OCI-LY1 (cell line): ENCODE results near the gene GOSR2.

Experiments
- H2AFZ ChIP-seq: fragments of 200-600 bp; sonication (generic), shearing (Covaris generic); 2 replicates; pipeline ENCODE4 v1.6.0; 2014; ENCODE audit warnings: antibody characterized with exemption, mild to moderate bottlenecking, low read length
- H3F3A ChIP-seq: fragments of 200-600 bp; sonication (generic), shearing (Covaris generic); 2 replicates; pipeline ENCODE4 v1.6.0; 2014; ENCODE audit warnings: mild to moderate bottlenecking, antibody characterized with exemption, low read length, moderate library complexity; ENCODE audit not compliant: insufficient read depth
- H3K27ac ChIP-seq: fragments of 200-600 bp; sonication (generic); 2 replicates; pipeline ENCODE4 v1.5.1; 2014; ENCODE audit warnings: low read length, mixed run types, mild to moderate bottlenecking, low read depth; ENCODE audit not compliant: poor library complexity, severe bottlenecking
- H3K27me3 ChIP-seq: fragments of 200-600 bp; sonication (generic); 2 replicates; pipeline ENCODE4 v1.6.0; 2014; ENCODE audit warnings: antibody characterized with exemption, mild to moderate bottlenecking, low read length, moderate library complexity; ENCODE audit not compliant: insufficient read depth
- H3K36me3 ChIP-seq: fragments of 200-600 bp; sonication (generic); 2 replicates; pipeline ENCODE4 v1.6.1; 2014; ENCODE audit warnings: mild to moderate bottlenecking, antibody characterized with exemption, low read length, moderate library complexity, mixed read lengths; ENCODE audit not compliant: insufficient read depth
- H3K4me1 ChIP-seq: fragments of 200-600 bp; sonication (generic); 2 replicates; pipeline ENCODE4 v1.5.1; 2014; ENCODE audit warnings: mild to moderate bottlenecking, low read length, moderate library complexity; ENCODE audit not compliant: insufficient read depth, severe bottlenecking
- H3K4me2 ChIP-seq: fragments of 200-600 bp; sonication (generic), shearing (Covaris generic); 2 replicates; pipeline ENCODE4 v1.6.1; 2014; ENCODE audit warnings: low read length
- H3K4me3 ChIP-seq: fragments of 200-600 bp; sonication (generic); 2 replicates; pipeline ENCODE4 v1.5.1; 2014; ENCODE audit warnings: low read length, low read depth, mild to moderate bottlenecking, mixed read lengths; ENCODE audit not compliant: poor library complexity, severe bottlenecking
- H3K79me2 ChIP-seq: fragments of 200-600 bp; shearing (Covaris generic); 2 replicates; pipeline ENCODE4 v1.6.1; 2016; ENCODE audit warnings: mixed run types, low read length, mixed read lengths; ENCODE audit not compliant: insufficient read depth
- H3K9ac ChIP-seq: fragments of 200-600 bp; sonication (generic), shearing (Covaris generic); 2 replicates; pipeline ENCODE4 v1.6.1; 2014; ENCODE audit warnings: mild to moderate bottlenecking, low read length, mixed read lengths
- H3K9me2 ChIP-seq: fragments of 200-600 bp; sonication (generic), shearing (Covaris generic); 2 replicates; pipeline ENCODE4 v1.6.1; 2014; ENCODE audit warnings: low read depth, mild to moderate bottlenecking, low read length, mixed read lengths
- H3K9me3 ChIP-seq: fragments of 200-600 bp; shearing (Covaris generic); 2 replicates; pipeline ENCODE4 v1.6.1; 2014; ENCODE audit warnings: low read length, mixed read lengths
- H4K20me1 ChIP-seq: fragments of 200-600 bp; sonication (generic), shearing (Covaris generic); 2 replicates; pipeline ENCODE4 v1.6.0; 2016; ENCODE audit warnings: mild to moderate bottlenecking, low read length; ENCODE audit not compliant: insufficient read depth
- CTCF ChIP-seq: fragments of 200-600 bp; sonication (generic), shearing (Covaris generic); IDR thresholded peaks from 2 replicates; pipeline ENCODE4 v1.5.1; 2017; ENCODE audit warnings: mild to moderate bottlenecking, antibody characterized with exemption, low read length, moderate library complexity, mixed read lengths
- EZH2 ChIP-seq: fragments of 200-600 bp; sonication (generic), shearing (Covaris generic); IDR thresholded peaks from 2 replicates; pipeline ENCODE4 v1.8.0; 2017; ENCODE audit warnings: borderline replicate concordance, mixed run types, mild to moderate bottlenecking, antibody characterized with exemption, low read length, moderate library complexity, mixed read lengths

GOSR2 gene

GRCh38 chr17:46888727-46889126, 34.2 kb upstream of the GOSR2 start:
- Histone ChIP-seq H3K9me2 (no peaks in the 10 kb centered on the region), H3K79me2 (no peaks in the 10 kb centered on the region), H3K4me1 (no peaks in the 10 kb centered on the region), H2AFZ (no peak overlapping the region), H3K36me3 (no peaks in the 10 kb centered on the region), H4K20me1 (no peaks in the 10 kb centered on the region), H3F3A (no peaks in the 10 kb centered on the region), H3K9me3 (no peaks in the 10 kb centered on the region), H3K27ac (no peak overlapping the region), H3K27me3 (0 out of 2 replicates have a peak, but pooled peaks cover 4% of the 10 kb centered on the region), H3K4me3 (no peak overlapping the region), H3K4me2 (no peak overlapping the region), H3K9ac (no peak overlapping the region)
- TF ChIP-seq CTCF (no peak), EZH2 (no peak)

DNA sequence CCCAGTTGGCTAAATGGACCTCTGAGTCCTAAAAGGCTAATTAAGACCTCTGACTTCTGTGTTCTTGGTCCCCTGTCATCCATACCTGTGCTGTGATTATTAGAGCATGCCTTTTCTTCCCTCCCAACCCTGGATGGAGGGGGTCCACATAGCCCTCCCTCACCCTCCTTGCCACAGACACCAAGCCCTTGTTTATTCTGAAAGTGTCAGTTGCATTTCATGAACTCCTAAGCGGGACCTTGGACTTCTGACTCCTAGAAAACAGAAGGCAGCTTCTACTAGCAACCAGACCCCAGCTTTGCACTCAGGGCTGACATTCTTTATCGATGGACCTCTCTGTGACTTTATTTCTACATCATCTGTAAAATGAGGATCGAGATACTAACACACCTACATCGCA, 33.4 kb upstream of the GOSR2 start:
- Histone ChIP-seq H3F3A (no peaks in the 10 kb centered on the region), H3K27ac (no peak overlapping the region), H3K36me3 (no peaks in the 10 kb centered on the region), H4K20me1 (no peaks in the 10 kb centered on the region), H3K9me2 (no peaks in the 10 kb centered on the region), H3K4me2 (no peak overlapping the region), H3K27me3 (0 out of 2 replicates have a peak, but pooled peaks cover 4% of the 10 kb centered on the region), H2AFZ (no peak overlapping the region), H3K79me2 (no peaks in the 10 kb centered on the region), H3K9ac (no peak overlapping the region), H3K4me3 (no peak overlapping the region), H3K9me3 (no peaks in the 10 kb centered on the region), H3K4me1 (no peaks in the 10 kb centered on the region)
- no peak for TF ChIP-seq CTCF
- TF ChIP-seq EZH2, result no peak

GRCh38 chr17:46889992-46890564, 32.9 kb upstream of the GOSR2 start:
- Histone ChIP-seq H4K20me1 (no peaks in the 10 kb centered on the region), H3K4me2 (no peak overlapping the region), H3F3A (no peaks in the 10 kb centered on the region), H3K9me3 (no peaks in the 10 kb centered on the region), H3K27me3 (0 out of 2 replicates have a peak, but pooled peaks cover 4% of the 10 kb centered on the region), H3K27ac (no peak overlapping the region), H3K79me2 (no peaks in the 10 kb centered on the region), H3K4me1 (no peaks in the 10 kb centered on the region), H3K36me3 (no peaks in the 10 kb centered on the region), H2AFZ (no peak overlapping the region), H3K9me2 (no peaks in the 10 kb centered on the region), H3K4me3 (no peak overlapping the region), H3K9ac (no peak overlapping the region)
- TF ChIP-seq CTCF, result no peak
